ENCODE data around the gene AKR1E2. TPM values are rescaled to one million over a fixed set of nuclear protein-coding genes. Genes with fewer than 3 reads are reported as not detected.
"Not testable (repeated sequence)": the region's sequence is repeated elsewhere in the genome, so short reads cannot be mapped to it uniquely, and the experiment has no call there.

The AKR1E2 gene
- total and polyA plus RNA-seq, 12 donors = 0.95 to 13.5 (median 3.6) TPM

GRCh38 chr10:4813496-4813895, 12.5 kb upstream of the AKR1E2 start:
- TF ChIP-seq CTCF (IDR thresholded peaks at IDR 0.05) (no peak), POLR2A (IDR thresholded peaks at IDR 0.05) (no peak)
- no peak for DNase-seq
- no peaks in the 10 kb centered on the region for H3K27me3 ChIP-seq
- H3K4me1 ChIP-seq (replicated peaks in 1 of 2) = no peaks in the 10 kb centered on the region
- H3K27ac ChIP-seq = no peak overlapping the region
- 62 to 68% (median 65%) methylated on average over 5 of the region's 5 CpGs for WGBS, 4 donors
- no peaks in the 10 kb centered on the region for H3K36me3 ChIP-seq (replicated peaks in 1 of 2)
- no peaks in the 10 kb centered on the region for H3K9me3 ChIP-seq (replicated peaks in 1 of 3)
- intact Hi-C loops (cut with DNase I) = no loop called here
- no peak overlapping the region for H3K4me3 ChIP-seq

GRCh38 chr10:4815646-4816180, 10.3 kb upstream of the AKR1E2 start:
- DNase-seq; intact Hi-C loops (cut with DNase I); H3K4me3 ChIP-seq; H3K36me3 ChIP-seq (replicated peaks in 1 of 2); H3K9me3 ChIP-seq (replicated peaks in 1 of 3); H3K27me3 ChIP-seq; H3K4me1 ChIP-seq (replicated peaks in 1 of 2); H3K27ac ChIP-seq: not testable (repeated sequence)
- peak in 4 of 6 experiments; percentile 29 to 67 (median 40) for TF ChIP-seq CTCF (IDR thresholded peaks at IDR 0.05)
- 13 to 29% (median 21%) methylated on average over 2 to 3 of the region's 11 CpGs for WGBS, 4 donors

- no peaks in the 10 kb centered on the region for H3K9me3 ChIP-seq (replicated peaks in 1 of 3)
- no peak for TF ChIP-seq CTCF (IDR thresholded peaks at IDR 0.05)
- no peak for TF ChIP-seq POLR2A (IDR thresholded peaks at IDR 0.05)
- DNase-seq = no peak
- intact Hi-C loops (cut with DNase I) = no loop called here
- H3K36me3 ChIP-seq (replicated peaks in 1 of 2) = no peaks in the 10 kb centered on the region
- no peak overlapping the region for H3K27ac ChIP-seq
- H3K27me3 ChIP-seq = no peaks in the 10 kb centered on the region
- 67 to 81% (median 76%) methylated on average over 4 of the region's 4 CpGs for WGBS, 4 donors
- H3K4me3 ChIP-seq = no peak overlapping the region
- no peaks in the 10 kb centered on the region for H3K4me1 ChIP-seq (replicated peaks in 1 of 2)
Measured at GRCh38 chr10:4816966-4817365, 9.0 kb upstream of the AKR1E2 start.

- TF ChIP-seq POLR2A (IDR thresholded peaks at IDR 0.05) (no peak), CTCF (IDR thresholded peaks at IDR 0.05) (no peak)
- Histone ChIP-seq H3K4me1 (replicated peaks in 1 of 2) (no peaks in the 10 kb centered on the region), H3K36me3 (replicated peaks in 1 of 2) (no peaks in the 10 kb centered on the region), H3K27ac (no peak overlapping the region), H3K4me3 (no peak overlapping the region), H3K9me3 (replicated peaks in 1 of 3) (no peaks in the 10 kb centered on the region), H3K27me3 (no peaks in the 10 kb centered on the region)
- no peak for DNase-seq
- intact Hi-C loops (cut with DNase I) = no loop called here
- WGBS, 4 donors = 64 to 74% (median 68%) methylated on average over 2 of the region's 2 CpGs
Measured at GRCh38 chr10:4819067-4819466, 6.9 kb upstream of the AKR1E2 start.
